Measurements from ENCODE around the gene CCM2.

DNA sequence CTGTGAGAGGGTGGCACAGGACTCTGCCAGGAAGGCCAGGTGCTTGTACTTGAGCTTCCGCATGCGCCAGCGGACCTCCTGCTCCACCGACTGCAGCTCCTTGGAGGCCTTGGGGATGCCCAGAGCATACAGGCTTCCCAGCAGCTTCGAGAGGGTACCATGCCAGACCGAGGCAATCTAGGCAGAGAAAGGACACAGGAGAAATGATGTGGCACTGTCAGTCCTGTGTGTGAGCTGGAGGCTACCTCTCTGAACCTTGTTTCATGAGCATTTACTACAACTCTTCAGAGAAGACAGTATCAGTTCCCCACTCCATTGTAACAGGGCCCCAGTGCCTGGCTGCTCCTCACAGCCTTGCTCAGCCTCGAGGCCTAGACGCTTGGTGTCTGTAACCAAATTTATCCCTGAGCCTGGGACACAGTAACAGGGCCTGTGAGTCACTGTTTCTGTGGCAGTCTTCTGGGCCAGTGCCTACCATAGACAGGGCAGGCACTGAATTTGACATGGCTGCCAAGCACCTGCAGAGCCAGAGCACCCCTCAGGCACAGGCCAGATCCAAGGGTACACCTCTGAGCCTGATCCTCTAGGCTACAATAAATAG, 105.7 kb downstream of the CCM2 start:
- TF ChIP-seq ZNF274 (IDR thresholded peaks at IDR 0.05; ENCODE audit: low read depth, low read length) (no peak), YY1 (IDR thresholded peaks at IDR 0.05; ENCODE audit: insufficient read depth, insufficient read length) (no peak), SUZ12 (IDR thresholded peaks at IDR 0.05; ENCODE audit: extremely low read depth, insufficient read depth, insufficient read length) (no peak)

Data from NT2/D1 (cell line).